Chondrocyte (in vitro differentiated cells): ENCODE results near the gene LTA. TPM values are rescaled to one million over a fixed set of nuclear protein-coding genes. Genes with fewer than 3 reads are reported as not detected.

Experiments used
- DNase-seq: peaks from one replicate; pipeline ENCODE4 v3.0.0; 2021; ENCODE audit warnings: mixed read lengths, low spot score
- H3K27ac Mint-ChIP-seq: one replicate; pipeline ENCODE4 v1.8.0; 2021; ENCODE audit warnings: mild to moderate bottlenecking, moderate library complexity, mixed read lengths; ENCODE audit not compliant: unreplicated experiment
- H3K27me3 Mint-ChIP-seq: 2 replicates; pipeline ENCODE4 v1.8.0; 2021; ENCODE audit warnings: low read depth, mixed read lengths
- H3K36me3 Mint-ChIP-seq: 2 replicates; pipeline ENCODE4 v1.8.0; 2021; ENCODE audit warnings: low read depth, mixed read lengths
- H3K4me1 Mint-ChIP-seq: 2 replicates; pipeline ENCODE4 v1.8.0; 2021; ENCODE audit warnings: low read depth, mild to moderate bottlenecking, mixed read lengths
- H3K4me3 Mint-ChIP-seq: one replicate; pipeline ENCODE4 v1.8.0; 2021; ENCODE audit warnings: mild to moderate bottlenecking, moderate library complexity, mixed read lengths; ENCODE audit not compliant: unreplicated experiment
- H3K9me3 Mint-ChIP-seq: 2 replicates; pipeline ENCODE4 v1.8.0; 2021; ENCODE audit warnings: low read depth, mixed read lengths
- CTCF ChIP-seq: fragments of 200-600 bp; sonication (generic); IDR thresholded peaks from 2 replicates; pipeline ENCODE4 v1.5.0; 2021; ENCODE audit warnings: antibody characterized with exemption, mild to moderate bottlenecking, moderate library complexity
- total RNA-seq: library from RNA; stranded (reverse); gene quantifications from 3 replicates; pipeline ENCODE4 v1.2.1, GENCODE V29; 2021

Gene LTA
- total RNA-seq, 1 donor from 2014 or later = not detected

GRCh38 chr6:31575952-31576685 is 4.0 kb downstream of the LTA start:
- Mint-ChIP-seq H3K27me3 (no peaks in the 10 kb centered on the region), H3K4me3 (no peak overlapping the region), H3K9me3 (no peaks in the 10 kb centered on the region), H3K27ac (peak overlapping the region; percentile 3), H3K36me3 (no peaks in the 10 kb centered on the region), H3K4me1 (peaks cover 8% of the 10 kb centered on the region)
- TF ChIP-seq CTCF = no peak
- DNase-seq = no peak

- Mint-ChIP-seq H3K4me3 (no peak overlapping the region), H3K27me3 (no peaks in the 10 kb centered on the region), H3K27ac (no peak overlapping the region), H3K36me3 (no peaks in the 10 kb centered on the region), H3K9me3 (no peaks in the 10 kb centered on the region), H3K4me1 (peaks cover 16% of the 10 kb centered on the region)
- no peak for DNase-seq
- no peak for TF ChIP-seq CTCF
Measured at GRCh38 chr6:31576897-31577578, 4.9 kb downstream of the LTA start.

GRCh38 chr6:31577579-31577966 is 5.5 kb downstream of the LTA start:
- DNase-seq = no peak
- Mint-ChIP-seq H3K27ac (no peak overlapping the region), H3K4me1 (peaks cover 16% of the 10 kb centered on the region), H3K9me3 (no peaks in the 10 kb centered on the region), H3K36me3 (no peaks in the 10 kb centered on the region), H3K4me3 (no peak overlapping the region), H3K27me3 (no peaks in the 10 kb centered on the region)
- TF ChIP-seq CTCF = no peak

- DNase-seq = no peak
- peaks cover 16% of the 10 kb centered on the region for H3K4me1 Mint-ChIP-seq
- H3K9me3 Mint-ChIP-seq = no peaks in the 10 kb centered on the region
- no peaks in the 10 kb centered on the region for H3K27me3 Mint-ChIP-seq
- no peak overlapping the region for H3K4me3 Mint-ChIP-seq
- H3K36me3 Mint-ChIP-seq = no peaks in the 10 kb centered on the region
- TF ChIP-seq CTCF = no peak
- H3K27ac Mint-ChIP-seq = no peak overlapping the region
Measured at GRCh38 chr6:31578184-31579118, 6.4 kb downstream of the LTA start.

GRCh38 chr6:31579119-31579505 is 7.0 kb downstream of the LTA start:
- no peak for DNase-seq
- Mint-ChIP-seq H3K27me3 (no peaks in the 10 kb centered on the region), H3K9me3 (no peaks in the 10 kb centered on the region), H3K4me1 (peaks cover 16% of the 10 kb centered on the region), H3K36me3 (no peaks in the 10 kb centered on the region), H3K27ac (no peak overlapping the region), H3K4me3 (no peak overlapping the region)
- TF ChIP-seq CTCF = no peak
